BLaER1 treated with 17β-estradiol and CSF1 and Interleukin-3, amounts not matched to agents 10 nM and 100 nM (cell line): ENCODE data around the gene OR13A1.
"Not testable (repeated sequence)": the region's sequence is repeated elsewhere in the genome, so short reads cannot be mapped to it uniquely, and the experiment has no call there.

ENCODE experiments used
- H3K27ac ChIP-seq, 11 experiments: shearing (Covaris generic); formaldehyde crosslinking; 2 replicates each; pipeline ENCODE4 v1.8.1; 2022
- H3K27me3 ChIP-seq, 11 experiments: shearing (Covaris generic); formaldehyde crosslinking; 2 replicates each; pipeline ENCODE4 v1.8.1; 2022
- H3K36me3 ChIP-seq, 11 experiments: shearing (Covaris generic); formaldehyde crosslinking; 2 replicates each; pipeline ENCODE4 v1.8.1; 2022
- H3K4me1 ChIP-seq, 10 experiments: shearing (Covaris generic); formaldehyde crosslinking; 2 replicates each; pipeline ENCODE4 v1.8.1; 2022
- H3K4me2 ChIP-seq, 11 experiments: shearing (Covaris generic); formaldehyde crosslinking; 2 replicates each; pipeline ENCODE4 v1.8.1; 2022
- H3K4me3 ChIP-seq, 10 experiments: shearing (Covaris generic); formaldehyde crosslinking; 2 replicates each; pipeline ENCODE4 v1.8.1; 2022
- H3K9ac ChIP-seq, 11 experiments: shearing (Covaris generic); formaldehyde crosslinking; 2 replicates each; pipeline ENCODE4 v1.8.1; 2022
- H3K9me3 ChIP-seq, 11 experiments: shearing (Covaris generic); formaldehyde crosslinking; replicated peaks in 1 of 11; 2 replicates each; pipeline ENCODE4 v1.8.1; 2022
- H4K20me1 ChIP-seq, 11 experiments: shearing (Covaris generic); formaldehyde crosslinking; 2 replicates each; pipeline ENCODE4 v1.8.1; 2022
- Cebpa-rat ChIP-seq, 11 experiments: shearing (Covaris generic); IDR thresholded peaks; 2 replicates each; pipeline ENCODE4 v1.8.1; 2022

The OR13A1 gene

GRCh38 chr10:45315508-45315907 is at the start of gene OR13A1:
Gene OR13A1 (minus strand): TSS chr10:45315608. CDS start chr10:45304422, 11,186 bp downstream.
- H3K27ac ChIP-seq: no peak within 1 kb of the TSS
- H3K4me2 ChIP-seq: no peak within 1 kb of the TSS
- H4K20me1 ChIP-seq: no peaks in the 10 kb centered on the region
- H3K4me1 ChIP-seq: no peaks in the 10 kb centered on the region
- peaks cover 15 to 45% (median 38%) of the 10 kb centered on the region in 11 experiments for H3K9me3 ChIP-seq
- no peak within 1 kb of the TSS for H3K4me3 ChIP-seq
- no peak within 1 kb of the TSS for H3K9ac ChIP-seq
- no peaks in the 10 kb centered on the region for H3K27me3 ChIP-seq
- no peak for TF ChIP-seq Cebpa-rat (IDR thresholded peaks at IDR 0.05)
- peaks cover 0 to 4% (median 0%) of the 10 kb centered on the region in 11 experiments; a peak in 1 of 22 replicates for H3K36me3 ChIP-seq

GRCh38 chr10:45361983-45362799 is 46.8 kb upstream of the OR13A1 start:
- H3K4me2 ChIP-seq, H4K20me1 ChIP-seq, H3K4me1 ChIP-seq, H3K4me3 ChIP-seq, H3K9ac ChIP-seq, H3K27me3 ChIP-seq, H3K27ac ChIP-seq: not testable (repeated sequence)
- Histone ChIP-seq H3K9me3 (peaks cover 0 to 20% (median 0%) of the 10 kb centered on the region in 11 experiments; a peak in 9 of 22 replicates), H3K36me3 (peaks cover 0 to 13% (median 0%) of the 10 kb centered on the region in 11 experiments; a peak in 4 of 22 replicates)

- not testable (repeated sequence) for H3K27me3 ChIP-seq, H3K9ac ChIP-seq, H3K27ac ChIP-seq, H3K4me3 ChIP-seq, H3K4me2 ChIP-seq, H4K20me1 ChIP-seq
- peaks cover 0 to 13% (median 0%) of the 10 kb centered on the region in 11 experiments; a peak in 4 of 22 replicates for H3K36me3 ChIP-seq
- peaks cover 0 to 24% (median 0%) of the 10 kb centered on the region in 10 experiments; a peak in 7 of 20 replicates for H3K4me1 ChIP-seq
- peaks cover 0 to 20% (median 0%) of the 10 kb centered on the region in 11 experiments; a peak in 6 of 22 replicates for H3K9me3 ChIP-seq
These were observed 43.6 kb upstream of the OR13A1 start for GRCh38 chr10:45358961-45359360.

DNA sequence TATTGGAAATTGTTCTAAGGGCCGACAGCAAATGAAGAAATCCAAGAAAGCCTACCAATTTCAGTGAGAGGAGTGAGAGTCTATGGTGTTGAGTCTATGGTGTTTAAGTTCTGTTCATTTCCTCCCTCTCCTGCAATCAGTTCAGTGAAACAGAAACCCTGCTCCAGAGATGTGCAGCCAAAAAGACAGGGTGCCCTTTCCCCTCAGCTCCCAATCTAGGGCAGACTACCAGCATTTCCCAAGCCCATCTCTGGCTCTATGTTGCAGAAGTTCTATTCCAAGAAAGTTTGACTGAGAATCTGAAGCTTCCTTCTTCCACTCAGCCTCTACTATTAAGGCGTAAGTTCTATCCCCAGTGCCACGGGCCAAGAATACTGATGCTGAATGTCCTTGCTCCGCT is 40.1 kb upstream of the OR13A1 start:
- Histone ChIP-seq H3K9ac (no peak overlapping the region), H3K4me2 (peak overlapping the region in 2 of 11 experiments; percentile 69 to 91; a peak in 3 of 22 replicates), H3K36me3 (peaks cover 0 to 10% (median 0%) of the 10 kb centered on the region in 11 experiments; a peak in 4 of 22 replicates), H3K4me3 (no peak overlapping the region), H3K4me1 (peaks cover 0 to 49% (median 0%) of the 10 kb centered on the region in 10 experiments; a peak in 8 of 20 replicates), H3K27ac (no peak overlapping the region; a peak in 1 of 22 replicates), H3K9me3 (peaks cover 0 to 16% (median 0%) of the 10 kb centered on the region in 11 experiments; a peak in 8 of 22 replicates), H3K27me3 (no peaks in the 10 kb centered on the region), H4K20me1 (no peaks in the 10 kb centered on the region; a peak in 1 of 22 replicates)
- TF ChIP-seq Cebpa-rat (IDR thresholded peaks at IDR 0.05): no peak

- peak overlapping the region in 3 of 11 experiments; percentile 43 to 69 (median 65); a peak in 6 of 22 replicates for H3K27ac ChIP-seq
These were observed 38.9 kb upstream of the OR13A1 start for GRCh38 chr10:45354261-45354660.

GRCh38 chr10:45353186-45353585 is 37.8 kb upstream of the OR13A1 start:
- peak overlapping the region in 4 of 11 experiments; percentile 19 to 91 (median 46); a peak in 7 of 22 replicates for H3K4me2 ChIP-seq
- peaks cover 11 to 20% (median 12%) of the 10 kb centered on the region in 11 experiments for H3K9me3 ChIP-seq
- H3K27ac ChIP-seq: peak overlapping the region in 3 of 11 experiments; percentile 43 to 65 (median 63); a peak in 4 of 22 replicates
- H3K36me3 ChIP-seq: peaks cover 0 to 6% (median 0%) of the 10 kb centered on the region in 11 experiments; a peak in 7 of 22 replicates
- H3K4me1 ChIP-seq: peaks cover 0 to 49% (median 0%) of the 10 kb centered on the region in 10 experiments; a peak in 8 of 20 replicates
- no peaks in the 10 kb centered on the region; a peak in 1 of 22 replicates for H4K20me1 ChIP-seq
- H3K27me3 ChIP-seq: no peaks in the 10 kb centered on the region
- TF ChIP-seq Cebpa-rat (IDR thresholded peaks at IDR 0.05): no peak
- no peak overlapping the region for H3K9ac ChIP-seq
- no peak overlapping the region for H3K4me3 ChIP-seq

More at GRCh38 chr10:45354261-45354660, 38.9 kb upstream of the OR13A1 start:
- H3K9me3 ChIP-seq: peaks cover under 1 to 10% (median 1%) of the 10 kb centered on the region in 11 experiments; a peak in 17 of 22 replicates
- no peak overlapping the region for H3K4me3 ChIP-seq
- H3K4me1 ChIP-seq: peaks cover 0 to 49% (median 0%) of the 10 kb centered on the region in 10 experiments; a peak in 8 of 20 replicates
- peaks cover 0 to 9% (median 0%) of the 10 kb centered on the region in 11 experiments; a peak in 4 of 22 replicates for H3K36me3 ChIP-seq
- peak overlapping the region in 2 of 11 experiments; percentile 21 to 57; a peak in 1 of 22 replicates for H3K9ac ChIP-seq
- no peaks in the 10 kb centered on the region for H3K27me3 ChIP-seq
- peak overlapping the region in 3 of 11 experiments; percentile 22 to 91 (median 69); a peak in 7 of 22 replicates for H3K4me2 ChIP-seq
- TF ChIP-seq Cebpa-rat (IDR thresholded peaks at IDR 0.05): no peak
- H4K20me1 ChIP-seq: no peaks in the 10 kb centered on the region; a peak in 1 of 22 replicates

DNA sequence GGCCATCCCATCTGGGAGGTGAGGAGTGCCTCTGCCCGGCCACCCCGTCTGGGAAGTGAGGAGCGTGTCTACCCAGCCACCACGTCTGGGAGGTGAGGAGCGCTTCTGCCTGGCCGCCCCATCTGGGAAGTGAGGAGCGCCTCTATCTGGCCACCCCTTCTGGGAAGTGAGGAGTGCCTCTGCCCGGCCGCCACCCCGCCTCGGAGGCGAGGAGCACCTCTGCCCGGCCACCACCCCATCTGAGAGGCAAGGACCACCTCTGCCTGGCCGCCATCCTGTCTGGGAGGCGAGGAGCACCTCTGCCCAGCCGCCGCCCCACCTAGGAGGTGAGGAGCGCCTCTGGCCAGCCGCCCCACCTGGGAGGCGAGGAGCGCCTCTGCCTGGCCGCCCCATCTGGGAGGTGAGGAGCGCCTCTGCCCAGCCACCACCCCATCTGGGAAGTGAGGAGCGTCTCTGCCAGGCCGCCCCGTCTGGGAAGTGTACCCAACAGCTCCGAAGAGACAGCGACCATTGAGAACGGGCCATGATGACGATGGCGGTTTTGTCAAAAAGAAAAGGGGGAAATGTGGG is 32.9 kb upstream of the OR13A1 start:
- not testable (repeated sequence) for H3K27me3 ChIP-seq, H3K9ac ChIP-seq, H4K20me1 ChIP-seq, H3K27ac ChIP-seq, H3K4me2 ChIP-seq
- peaks cover 0 to 24% (median 0%) of the 10 kb centered on the region in 11 experiments; a peak in 8 of 22 replicates for H3K36me3 ChIP-seq
- peak overlapping the region in 5 of 10 experiments; percentile 14 to 36 (median 30); a peak in 5 of 20 replicates for H3K4me3 ChIP-seq
- H3K9me3 ChIP-seq: peaks cover 38 to 61% (median 46%) of the 10 kb centered on the region in 11 experiments
- H3K4me1 ChIP-seq: peaks cover 0 to 18% (median 0%) of the 10 kb centered on the region in 10 experiments; a peak in 7 of 20 replicates

DNA sequence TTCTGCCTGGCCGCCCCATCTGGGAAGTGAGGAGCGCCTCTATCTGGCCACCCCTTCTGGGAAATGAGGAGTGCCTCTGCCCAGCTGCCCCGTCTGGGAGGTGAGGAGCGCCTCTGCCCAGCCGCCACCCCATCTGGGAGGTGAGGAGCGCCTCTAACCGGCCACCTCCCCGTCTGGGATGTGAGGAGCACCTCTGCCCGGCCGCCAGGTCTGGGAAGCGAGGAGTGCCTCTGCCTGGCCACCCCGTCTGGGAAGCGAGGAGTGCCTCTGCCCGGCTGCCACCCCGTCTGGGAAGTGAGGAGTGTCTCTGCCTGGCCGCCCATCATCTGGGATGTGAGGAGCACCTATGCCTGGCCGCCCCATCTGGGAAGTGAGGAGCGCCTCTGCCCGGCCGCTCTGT is 32.1 kb upstream of the OR13A1 start:
- H3K4me3 ChIP-seq: peak overlapping the region in 4 of 10 experiments; percentile 26 to 44 (median 33); a peak in 5 of 20 replicates
- not testable (repeated sequence) for H4K20me1 ChIP-seq, H3K9ac ChIP-seq, H3K4me2 ChIP-seq, H3K27me3 ChIP-seq, H3K27ac ChIP-seq
- H3K36me3 ChIP-seq: peaks cover 0 to 24% (median 0%) of the 10 kb centered on the region in 11 experiments; a peak in 8 of 22 replicates
- peaks cover 38 to 69% (median 46%) of the 10 kb centered on the region in 11 experiments for H3K9me3 ChIP-seq
- H3K4me1 ChIP-seq: peaks cover 0 to 13% (median 0%) of the 10 kb centered on the region in 10 experiments; a peak in 6 of 20 replicates

DNA sequence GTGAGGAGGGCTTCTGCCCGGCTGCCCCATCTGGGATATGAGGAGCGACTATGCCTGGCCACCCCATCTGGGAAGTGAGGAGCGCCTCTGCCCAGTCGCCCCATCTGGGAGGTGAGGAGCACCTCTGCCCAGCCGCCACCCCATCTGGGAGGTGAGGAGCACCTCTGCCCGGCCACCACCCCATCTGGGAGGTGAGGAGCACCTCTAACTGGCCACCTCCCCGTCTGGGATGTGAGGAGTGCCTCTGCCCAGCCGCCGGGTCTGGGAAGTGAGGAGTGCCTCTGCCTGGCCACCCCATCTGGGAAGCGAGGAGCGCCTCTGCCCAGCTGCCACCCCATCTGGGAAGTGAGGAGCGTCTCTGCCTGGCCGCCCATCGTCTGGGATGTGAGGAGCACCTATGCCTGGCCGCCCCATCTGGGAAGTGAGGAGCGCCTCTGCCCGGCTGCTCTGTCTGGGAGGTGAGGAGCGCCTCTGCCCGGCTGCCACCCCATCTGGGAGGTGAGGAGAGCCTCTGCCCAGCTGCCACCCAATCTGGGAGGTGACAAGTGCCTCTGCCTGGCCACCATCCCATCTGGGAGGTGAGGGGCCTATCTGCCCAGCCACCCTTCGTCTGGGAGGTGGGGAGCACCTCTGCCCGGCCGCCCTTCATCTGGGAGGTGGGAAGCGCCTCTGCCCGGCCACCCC is 31.4 kb upstream of the OR13A1 start:
- H3K36me3 ChIP-seq: peaks cover 0 to 26% (median 3%) of the 10 kb centered on the region in 11 experiments; a peak in 9 of 22 replicates
- not testable (repeated sequence) for H4K20me1 ChIP-seq, H3K27me3 ChIP-seq, H3K27ac ChIP-seq, H3K9ac ChIP-seq, H3K4me2 ChIP-seq, H3K4me1 ChIP-seq
- peak overlapping the region in 3 of 10 experiments; percentile 26 to 44 (median 30); a peak in 5 of 20 replicates for H3K4me3 ChIP-seq
- peaks cover 40 to 75% (median 50%) of the 10 kb centered on the region in 11 experiments for H3K9me3 ChIP-seq

DNA sequence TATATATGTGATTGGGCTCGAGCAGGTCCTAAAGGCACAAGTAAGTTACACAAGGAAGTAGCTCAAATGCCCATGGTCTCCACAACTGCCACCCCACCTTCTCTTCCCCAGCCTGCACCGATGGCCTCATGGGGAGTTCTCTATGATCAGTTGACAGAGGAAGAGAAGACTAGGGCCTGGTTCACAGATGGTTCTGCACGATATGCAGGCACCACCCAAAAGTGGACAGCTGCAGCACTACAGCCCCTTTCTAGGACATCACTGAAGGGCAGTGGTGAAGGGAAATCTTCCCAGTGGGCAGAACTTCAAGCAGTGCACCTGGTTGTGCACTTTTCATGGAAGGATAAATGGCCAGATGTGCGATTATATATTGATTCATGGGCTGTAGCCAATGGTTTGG is 25.0 kb upstream of the OR13A1 start:
- H4K20me1 ChIP-seq, H3K9ac ChIP-seq, H3K4me1 ChIP-seq, H3K4me3 ChIP-seq, H3K27me3 ChIP-seq, H3K27ac ChIP-seq, H3K4me2 ChIP-seq: not testable (repeated sequence)
- peaks cover 34 to 94% (median 59%) of the 10 kb centered on the region in 11 experiments for H3K9me3 ChIP-seq
- peaks cover 0 to 40% (median 15%) of the 10 kb centered on the region in 11 experiments; a peak in 11 of 22 replicates for H3K36me3 ChIP-seq
